LoVo (cell line): ENCODE data around the gene ESPNL.

Experiments used
- DNase-seq: peaks from one replicate; pipeline ENCODE4 v3.0.0-alpha.2; 2016; ENCODE audit warnings: low spot score

The ESPNL gene

DNA sequence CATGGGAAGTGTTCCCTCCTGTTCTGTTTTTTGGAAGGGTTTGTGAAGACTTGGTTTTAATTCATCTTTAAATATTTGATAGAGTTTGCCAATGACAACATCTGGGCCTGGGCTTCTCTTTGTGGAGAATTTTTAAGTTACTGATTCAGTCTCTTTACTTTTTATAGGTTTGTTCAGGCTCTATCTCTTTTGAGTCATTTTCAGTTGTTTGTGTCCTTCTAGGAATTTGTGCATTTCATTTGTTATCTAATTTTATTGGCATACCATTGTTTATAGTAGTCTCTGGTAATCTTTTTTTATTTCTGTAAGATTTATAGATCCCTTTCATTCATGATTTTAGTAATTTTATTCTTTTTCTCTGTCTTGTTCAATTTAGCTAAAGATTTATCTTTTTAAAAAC, 24.7 kb upstream of the ESPNL start:
- DNase-seq = no peak

DNA sequence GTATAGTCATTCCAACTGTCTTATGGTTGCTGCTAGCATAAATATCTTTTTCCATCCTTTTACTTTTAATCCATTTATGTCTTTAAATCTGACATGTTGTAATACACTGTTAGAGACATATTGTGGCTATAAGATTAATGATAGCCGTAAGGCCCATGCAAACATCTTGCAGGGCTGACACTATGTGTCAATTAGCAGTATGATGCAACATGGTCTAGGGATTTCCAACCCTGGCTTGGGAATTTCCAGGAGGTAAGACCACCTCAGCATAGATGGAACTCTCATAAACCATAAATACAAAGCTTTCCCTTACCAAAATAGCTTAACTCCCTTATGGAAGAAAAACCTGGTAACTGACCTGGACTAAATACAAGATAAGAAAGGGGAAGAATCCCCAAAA, 22.8 kb upstream of the ESPNL start:
- DNase-seq = no peak

DNA sequence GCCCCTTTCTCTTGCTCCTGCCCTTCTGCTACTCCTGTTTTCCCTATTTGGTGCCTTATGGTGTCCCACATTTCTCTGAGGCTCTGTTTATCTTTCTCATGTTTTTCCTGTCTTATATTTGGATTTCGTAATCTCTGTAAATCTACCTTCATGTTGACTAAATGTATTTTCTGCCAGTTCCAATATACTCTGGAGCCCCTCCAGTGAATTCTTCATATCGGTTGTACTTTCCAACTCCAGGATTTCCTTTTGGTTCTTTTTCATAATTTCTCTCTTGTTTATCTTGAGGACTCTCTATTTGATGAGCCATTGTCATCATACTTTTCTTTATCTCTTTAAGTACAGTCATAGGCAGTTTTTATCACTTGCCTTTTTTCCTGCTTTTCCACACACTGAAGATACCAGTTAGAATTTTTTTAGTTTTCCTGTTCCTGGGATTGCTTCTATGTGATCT, 20.2 kb upstream of the ESPNL start:
- DNase-seq = no peak

DNA sequence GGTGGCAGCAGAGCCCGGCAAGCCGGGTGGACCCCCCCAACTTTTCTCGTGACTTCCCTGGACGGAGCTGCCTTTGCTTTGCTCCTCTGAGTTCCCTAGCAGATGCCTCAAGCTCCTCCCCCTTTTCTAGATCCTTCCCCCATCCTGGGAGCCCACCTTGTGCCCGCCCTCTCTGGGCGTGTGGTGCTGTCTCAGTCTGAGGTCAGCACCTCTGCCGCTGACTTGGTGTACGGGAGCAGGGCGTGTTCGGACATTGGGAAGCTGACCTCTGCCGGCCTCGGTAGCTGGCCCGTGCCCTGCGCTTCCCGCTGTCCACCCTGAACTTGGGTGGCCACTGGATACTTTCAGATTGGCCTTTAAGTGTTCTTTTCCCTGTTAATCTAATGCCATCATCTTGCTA, 19.6 kb upstream of the ESPNL start:
- no peak for DNase-seq

DNA sequence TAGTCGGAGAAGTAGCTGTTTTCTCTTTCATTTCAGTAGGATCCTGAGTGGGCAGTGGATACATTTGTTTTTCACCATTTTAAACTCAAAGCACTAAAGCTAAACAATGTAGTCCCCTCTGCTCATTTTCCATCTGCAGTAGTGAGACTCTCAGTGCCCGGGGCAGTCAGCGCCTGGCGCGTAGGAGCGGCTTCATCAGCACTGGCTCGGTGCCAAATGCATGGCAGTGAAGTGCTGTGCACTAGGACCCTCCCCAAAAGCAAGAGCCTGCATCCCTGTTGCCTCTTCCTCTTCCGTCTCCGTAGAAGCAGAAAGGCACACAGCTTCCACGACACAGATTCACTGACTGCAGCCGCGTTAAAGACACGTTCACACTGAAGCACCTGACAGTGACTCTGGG, 19.0 kb upstream of the ESPNL start:
- no peak for DNase-seq

DNA sequence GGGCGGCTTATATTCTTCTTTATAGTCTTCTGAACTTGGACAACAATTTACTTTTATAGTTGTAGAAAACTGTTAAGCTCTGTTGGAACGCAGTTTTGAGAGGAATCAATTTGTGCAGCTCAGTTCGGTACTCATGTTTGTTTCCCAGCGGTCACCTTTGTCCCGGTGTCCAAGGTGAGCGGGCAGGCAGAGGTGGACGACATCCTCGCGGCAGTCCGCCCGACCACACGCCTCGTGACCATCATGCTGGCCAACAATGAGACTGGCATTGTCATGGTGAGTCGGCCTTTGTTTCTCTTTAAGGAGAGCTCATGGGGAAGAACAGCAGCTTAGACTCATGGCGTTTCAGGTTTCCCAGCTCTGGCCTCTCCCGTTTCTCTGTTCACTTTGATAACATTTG, 18.6 kb upstream of the ESPNL start:
- DNase-seq = no peak

DNA sequence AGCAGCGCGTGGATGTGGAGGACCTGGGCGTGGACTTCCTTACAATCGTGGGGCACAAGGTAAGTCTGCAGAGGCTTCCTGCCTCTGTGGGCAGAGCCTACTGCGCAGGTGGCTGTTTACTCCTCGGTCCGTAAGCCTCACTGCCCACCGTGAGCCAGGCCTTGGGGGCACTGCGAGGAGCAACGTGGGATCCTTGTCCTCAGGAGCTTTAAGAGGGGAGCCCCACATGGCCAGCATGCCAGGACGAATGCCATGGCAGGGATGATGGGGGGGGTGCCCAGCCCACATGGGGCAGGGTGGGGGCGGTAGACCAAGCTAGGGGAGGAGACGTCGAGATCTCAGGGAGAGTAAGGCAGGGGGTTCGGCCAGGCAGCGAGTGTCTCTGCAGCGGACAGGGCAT, 18.0 kb upstream of the ESPNL start:
- no peak for DNase-seq

DNA sequence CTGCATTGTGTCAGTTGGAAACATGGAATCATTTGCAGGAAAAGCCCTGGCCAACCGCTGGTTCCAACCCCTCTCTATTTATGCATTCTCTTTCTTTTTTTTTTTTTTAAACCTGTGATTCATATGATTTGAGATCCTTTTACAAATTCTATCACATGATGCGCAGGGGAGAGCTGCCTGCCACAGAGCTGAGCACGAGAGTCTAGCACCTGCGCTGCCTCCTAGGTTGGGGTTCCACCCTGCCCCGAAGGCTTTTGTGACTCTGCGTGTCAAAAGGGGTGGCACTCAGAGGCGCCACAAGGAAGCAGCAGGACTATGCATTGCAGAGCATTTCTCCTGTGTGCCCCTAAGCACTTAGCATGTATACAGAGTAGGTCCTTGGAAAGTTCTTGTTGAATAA, 17.3 kb upstream of the ESPNL start:
- no peak for DNase-seq

DNA sequence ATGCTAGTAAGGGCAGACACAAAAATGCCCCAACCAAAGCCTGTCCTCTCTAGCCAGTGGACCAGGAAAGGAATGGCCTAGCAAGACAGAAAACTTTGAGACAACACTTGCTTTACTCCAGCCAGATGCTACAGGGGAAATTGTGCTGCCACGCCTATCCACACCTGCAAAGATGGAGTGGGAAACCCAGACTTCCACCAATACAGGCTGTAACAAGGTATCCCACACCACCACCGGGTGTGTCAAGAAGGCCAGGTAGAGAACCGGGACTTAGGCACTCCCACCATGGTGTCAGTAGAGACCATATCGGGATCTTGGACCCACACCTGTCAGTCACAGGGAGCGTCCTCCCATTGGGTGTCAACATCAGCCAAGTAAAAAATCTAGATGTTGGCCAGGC, 16.2 kb upstream of the ESPNL start:
- no peak for DNase-seq

DNA sequence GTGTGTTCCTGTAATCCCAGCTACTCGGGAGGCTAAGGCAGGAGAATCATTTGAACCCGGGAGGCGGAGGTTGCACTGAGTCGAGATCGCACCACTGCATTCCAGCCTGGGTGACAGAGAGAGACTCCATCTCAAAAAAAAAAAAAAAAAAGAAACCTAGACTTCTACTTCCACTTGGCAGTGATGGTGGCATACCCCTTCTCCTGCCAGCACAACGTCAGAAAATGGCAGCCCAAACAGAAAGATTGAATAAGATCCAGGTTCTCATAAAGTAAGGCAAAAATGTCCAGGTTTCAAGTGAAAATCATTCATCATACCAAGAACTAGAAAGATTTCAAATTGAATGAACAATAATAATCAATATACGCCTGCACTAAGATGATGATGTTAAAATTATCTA, 15.4 kb upstream of the ESPNL start:
- DNase-seq = no peak

DNA sequence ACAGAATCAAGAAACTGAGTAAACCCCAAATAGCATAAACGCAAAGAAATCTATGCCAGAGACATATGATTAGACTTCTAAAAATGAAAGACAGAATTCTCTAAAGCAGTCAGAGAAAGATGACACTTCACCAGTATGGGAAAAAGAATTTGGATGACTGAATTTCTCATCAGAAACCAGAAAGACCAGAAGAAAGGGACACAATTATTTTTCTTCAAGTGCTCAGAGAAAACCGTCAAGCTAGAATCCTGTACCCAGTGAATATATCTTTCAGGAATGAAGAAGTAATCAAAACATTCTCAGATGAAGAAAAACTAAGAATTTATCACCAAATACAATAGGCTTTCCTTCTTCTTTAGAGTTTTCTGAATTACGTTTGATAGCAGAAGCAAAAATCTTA, 14.2 kb upstream of the ESPNL start:
- DNase-seq = no peak

DNA sequence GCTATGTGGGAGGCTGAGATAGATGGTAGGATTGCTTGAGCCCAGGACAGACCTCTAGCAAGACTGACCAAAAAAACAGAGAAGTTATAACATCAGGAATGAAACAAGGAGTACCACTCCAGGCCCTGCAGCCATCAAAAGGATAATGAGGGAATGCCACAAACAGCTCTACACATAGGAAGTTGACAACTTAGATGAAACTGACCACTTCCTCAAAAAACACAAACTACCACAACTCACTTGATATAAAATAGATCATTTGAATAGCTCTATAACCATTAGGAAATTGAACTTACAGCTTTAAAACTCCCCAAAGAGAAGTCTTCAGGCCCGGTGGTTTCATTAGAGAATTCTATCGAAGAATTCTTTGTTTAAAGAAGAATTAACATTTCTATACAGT, 12.9 kb upstream of the ESPNL start:
- DNase-seq = no peak

DNA sequence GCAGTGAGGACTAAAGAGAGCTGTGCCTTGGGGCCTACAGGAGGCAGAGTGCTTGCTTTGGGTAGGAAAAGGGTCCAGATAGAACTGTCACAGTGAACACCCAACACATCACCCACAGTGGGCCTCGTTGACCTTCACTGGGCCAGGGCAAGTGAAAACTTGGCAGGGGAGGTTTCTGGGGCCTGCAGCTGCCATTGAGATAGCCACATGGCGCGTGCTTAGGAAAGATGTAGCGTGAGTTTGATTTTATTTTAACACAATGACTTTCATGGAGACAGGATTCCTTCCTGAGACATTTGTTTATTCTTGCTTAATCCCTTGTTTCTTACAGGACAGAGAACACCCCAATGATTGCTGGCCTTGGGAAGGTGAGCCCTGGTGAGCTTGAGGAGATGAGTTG, 9.3 kb upstream of the ESPNL start:
- no peak for DNase-seq

DNA sequence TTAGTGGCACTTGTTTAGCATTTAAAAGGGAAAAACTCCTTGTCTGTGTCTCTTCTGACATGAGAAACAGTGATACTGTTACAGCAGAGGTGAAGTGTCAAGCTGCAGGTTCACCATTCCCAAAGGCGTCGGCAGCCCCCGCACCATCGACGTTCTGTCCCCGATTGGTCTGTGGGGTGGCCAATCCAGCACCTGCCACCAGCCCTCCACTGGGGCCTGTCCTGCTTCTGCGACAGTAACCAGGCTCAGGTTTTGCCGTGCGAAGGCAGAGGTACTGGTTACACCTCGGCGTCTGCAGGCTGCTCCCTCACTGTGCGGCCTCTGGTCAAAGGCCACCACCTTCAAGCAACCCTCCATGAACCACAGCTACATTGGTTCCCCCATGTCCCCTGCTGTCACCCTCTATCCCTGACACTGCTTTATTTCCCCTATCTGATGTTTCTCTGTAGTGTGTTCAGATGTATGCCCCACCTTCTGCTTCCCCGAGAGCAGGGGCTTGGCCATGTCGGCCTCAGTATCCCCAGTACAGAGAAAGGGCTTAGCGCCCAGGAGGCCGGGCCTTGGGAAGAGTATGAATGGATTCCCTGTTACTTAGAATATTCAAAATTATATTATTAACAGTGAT, 8.6 kb upstream of the ESPNL start:
- no peak for DNase-seq

DNA sequence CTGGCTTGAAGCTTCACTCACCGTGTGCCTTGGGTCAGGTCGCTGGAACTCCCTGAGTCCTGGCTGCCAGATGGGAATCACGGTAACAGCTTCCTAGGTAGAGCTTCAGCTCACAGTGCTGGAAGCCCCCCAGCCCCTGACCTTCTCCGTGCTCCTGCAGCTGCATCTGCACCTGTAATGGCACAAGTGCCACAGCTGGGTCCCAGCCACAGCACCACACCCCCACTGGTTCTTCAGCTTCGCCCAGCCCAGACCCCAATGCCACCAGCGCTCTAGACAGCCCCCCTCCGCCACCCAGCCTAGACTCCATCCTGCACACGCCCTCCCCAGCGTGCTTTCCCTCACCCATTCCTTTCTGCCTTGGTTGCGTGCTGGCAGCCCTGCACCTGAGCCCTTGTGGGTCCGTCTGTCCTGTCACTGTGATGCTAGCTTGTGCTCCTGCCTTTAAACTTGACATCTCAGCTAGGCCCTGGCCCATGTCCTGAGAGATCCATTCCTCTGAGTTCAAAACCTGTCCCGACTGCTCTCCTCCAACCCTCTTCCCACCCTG, 7.6 kb upstream of the ESPNL start:
- DNase-seq = no peak

DNA sequence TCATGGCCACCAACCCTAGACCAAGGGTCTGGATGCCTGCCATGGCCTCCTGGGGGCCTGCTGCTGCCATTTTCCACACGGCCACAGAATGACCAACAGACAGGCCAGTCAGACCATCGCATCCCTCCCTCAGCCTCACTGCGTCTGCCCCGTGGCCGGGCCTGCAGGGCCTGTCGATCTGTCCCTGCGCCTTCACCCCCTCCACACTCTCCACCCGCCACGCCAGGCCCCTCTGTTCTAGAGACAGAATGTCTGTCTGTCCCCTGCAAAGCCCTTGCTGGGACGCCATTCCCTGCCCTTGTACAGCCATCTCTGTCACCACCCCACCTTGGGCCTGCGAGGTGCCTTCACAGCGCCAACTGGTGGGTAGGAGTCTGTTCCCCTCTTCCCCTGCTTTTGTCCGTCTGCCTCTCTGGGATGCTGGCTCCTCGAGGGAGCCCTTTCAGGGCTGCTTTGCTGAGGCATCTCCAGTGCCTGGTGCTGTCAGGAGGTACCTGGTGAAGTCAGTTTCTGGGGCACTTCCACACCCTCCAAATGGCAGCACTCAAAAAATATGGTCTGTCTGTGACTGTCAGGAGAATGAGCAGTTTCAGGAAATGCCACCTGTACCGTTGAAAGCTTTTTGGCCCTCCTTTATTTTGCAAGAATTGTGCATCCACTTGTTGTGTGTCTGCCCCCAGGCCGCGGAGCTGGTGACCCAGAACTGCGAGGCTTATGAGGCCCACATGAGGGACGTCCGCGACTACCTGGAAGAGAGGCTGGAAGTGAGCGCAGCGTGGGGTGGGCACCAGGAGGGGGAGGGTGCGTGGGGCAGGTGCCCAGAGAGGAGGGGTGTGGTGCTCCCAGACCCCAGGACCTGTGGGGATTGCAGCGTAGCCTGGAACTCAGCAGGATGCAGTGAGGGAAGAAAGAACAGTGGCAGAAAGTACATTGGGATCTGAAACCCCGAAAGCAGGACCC, 6.7 kb upstream of the ESPNL start:
- no peak for DNase-seq

DNA sequence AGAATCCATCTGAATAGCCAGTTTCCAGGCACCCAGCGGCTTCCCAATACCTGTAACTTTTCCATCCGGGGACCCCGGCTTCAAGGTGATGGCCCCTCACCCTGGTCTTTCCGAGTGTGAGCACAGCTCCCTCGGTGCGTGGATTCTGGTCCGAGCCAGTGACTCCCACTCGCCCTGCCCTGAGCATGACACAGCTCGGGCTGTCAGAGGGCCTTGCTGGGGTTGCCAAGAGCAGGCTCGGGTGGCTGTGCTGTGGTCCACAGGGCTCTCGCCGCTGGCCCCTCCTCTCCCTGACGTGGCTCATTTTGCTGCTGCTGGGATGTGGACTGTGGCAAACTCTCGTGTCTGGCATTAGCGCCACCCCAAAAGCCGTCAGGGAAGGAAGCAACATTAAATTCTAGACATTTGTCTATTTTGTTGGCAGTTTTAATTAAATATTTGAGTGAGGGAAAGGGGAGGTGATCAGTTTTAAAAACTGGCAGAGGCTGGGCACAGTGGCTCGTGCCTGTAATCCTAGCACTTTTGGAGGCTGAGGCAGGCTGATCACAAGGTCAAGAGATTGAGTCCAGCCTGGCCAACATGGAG, 5.6 kb upstream of the ESPNL start:
- DNase-seq = no peak

DNA sequence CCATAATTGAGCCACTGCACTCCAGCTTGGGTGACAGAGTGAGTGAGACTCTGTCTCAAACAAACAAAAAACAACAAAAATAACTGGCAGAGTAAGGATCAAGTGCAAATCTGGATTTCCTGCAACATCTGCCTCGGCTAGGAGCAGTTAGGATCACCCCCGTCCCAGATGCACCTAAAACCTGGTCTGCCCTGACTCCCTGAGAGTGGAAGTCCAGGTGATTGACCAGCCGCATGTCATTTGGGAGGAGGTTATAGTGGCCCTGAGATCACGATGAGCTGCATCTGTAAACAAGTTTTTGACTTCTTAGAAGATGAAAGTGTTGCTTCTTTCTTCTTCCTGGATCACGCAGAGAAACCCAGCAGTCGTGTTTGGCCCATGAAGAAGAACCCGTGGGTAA, 5.0 kb upstream of the ESPNL start:
- no peak for DNase-seq

DNA sequence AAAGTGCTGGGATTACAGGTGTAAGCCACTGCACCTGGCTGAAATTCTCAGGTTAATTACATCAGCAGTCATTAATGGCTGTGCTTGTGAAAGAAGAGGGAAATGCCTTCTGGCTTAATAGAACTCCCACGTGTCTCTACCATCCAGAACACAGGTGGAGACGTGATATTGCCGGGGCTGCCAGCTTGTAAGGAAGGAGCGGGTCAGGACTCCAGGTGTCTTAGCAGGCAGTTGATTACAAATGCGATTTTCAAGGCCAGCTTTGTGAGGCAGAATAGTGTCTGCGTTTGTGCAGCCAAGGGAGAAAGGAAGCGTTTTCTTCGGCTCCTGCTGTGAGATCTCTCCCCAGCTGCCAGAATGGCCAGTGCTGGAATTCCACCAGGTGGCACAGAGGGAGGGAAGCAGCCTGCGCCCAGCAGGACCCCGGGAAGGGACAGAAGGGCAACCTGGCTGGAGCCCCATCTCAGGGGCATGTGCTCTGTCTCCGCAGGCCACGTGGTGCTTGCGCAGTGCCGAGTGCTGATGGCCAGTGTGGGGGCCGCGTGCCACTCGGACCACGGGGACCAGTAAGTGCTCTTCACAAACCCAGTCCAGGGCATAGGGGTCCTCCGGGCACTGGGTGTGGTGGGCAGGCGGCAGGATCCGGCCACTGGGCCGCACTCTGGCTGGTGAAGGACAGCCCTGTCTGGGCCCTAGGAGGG, 3.7 kb upstream of the ESPNL start:
- DNase-seq = no peak

DNA sequence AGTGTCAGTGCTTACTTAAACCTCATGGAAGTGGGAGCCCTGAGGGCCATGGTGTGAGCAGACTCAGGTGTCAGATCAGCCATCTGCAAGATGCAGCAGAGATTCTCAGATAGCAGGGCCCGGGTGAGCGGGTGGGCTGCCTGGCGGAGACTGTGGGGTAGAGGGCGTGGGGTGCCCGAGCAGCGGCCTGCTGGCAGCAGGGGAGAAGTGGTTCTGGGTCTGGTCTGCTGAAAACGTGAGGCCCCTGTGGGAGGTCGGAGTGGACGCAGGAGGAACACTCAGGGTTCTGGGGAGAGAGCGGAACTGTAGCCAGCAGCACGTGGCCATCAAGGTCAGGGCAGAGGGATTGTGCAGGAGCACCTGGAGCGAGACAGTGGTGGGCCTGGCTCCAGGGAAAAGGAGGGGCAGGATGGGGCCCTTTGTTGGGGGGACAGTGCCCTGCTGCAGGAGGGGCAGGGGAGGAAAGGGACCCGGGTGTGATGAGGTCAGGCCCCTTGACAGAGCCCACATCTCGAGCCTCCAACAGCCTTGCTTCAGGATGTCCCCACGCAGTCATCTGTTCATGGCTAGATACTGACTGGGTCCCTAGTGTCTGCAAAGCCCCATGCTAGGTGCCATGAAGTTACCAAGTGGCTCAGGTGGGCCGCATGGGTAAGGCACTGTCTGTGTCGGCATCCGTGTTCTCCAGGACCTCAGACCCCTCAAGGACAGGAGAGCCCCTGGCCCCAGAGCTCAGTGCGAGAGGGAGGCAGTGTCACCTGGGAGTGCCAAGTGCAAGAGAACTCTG, 2.7 kb upstream of the ESPNL start:
- DNase-seq = no peak
